H9 (cell line): ENCODE results near the gene TBC1D5. TPM values are rescaled to one million over a fixed set of nuclear protein-coding genes. Genes with fewer than 3 reads are reported as not detected.

Experiments
- DNase-seq: peaks from one replicate; pipeline ENCODE4 v3.0.0-alpha.2; 2017
- H2AFZ ChIP-seq: one replicate; pipeline ENCODE4 v1.6.1; 2013; ENCODE audit warnings: mild to moderate bottlenecking, low read length, control low read depth, moderate library complexity
- H2AK5ac ChIP-seq: 2 replicates; pipeline ENCODE4 v1.6.1; 2013; ENCODE audit warnings: low read length, control low read depth, mixed read lengths; ENCODE audit not compliant: insufficient read length
- H2BK120ac ChIP-seq: one replicate; pipeline ENCODE4 v1.6.1; 2013; ENCODE audit warnings: low read depth, mild to moderate bottlenecking, low read length, control low read depth, inconsistent platforms; ENCODE audit not compliant: poor library complexity, severe bottlenecking
- H2BK12ac ChIP-seq: 2 replicates; pipeline ENCODE4 v1.6.1; 2013; ENCODE audit warnings: low read length, control low read depth, mixed read lengths, low read depth; ENCODE audit not compliant: insufficient read length
- H2BK15ac ChIP-seq: 2 replicates; pipeline ENCODE4 v1.6.1; 2013; ENCODE audit warnings: low read depth, low read length, control low read depth
- H2BK20ac ChIP-seq: one replicate; pipeline ENCODE4 v1.6.1; 2013; ENCODE audit warnings: low read depth, mild to moderate bottlenecking, low read length, control low read depth, inconsistent platforms; ENCODE audit not compliant: poor library complexity, severe bottlenecking
- H2BK5ac ChIP-seq: 2 replicates; pipeline ENCODE4 v1.6.1; 2013; ENCODE audit warnings: low read length, control low read depth, mixed read lengths; ENCODE audit not compliant: insufficient read length
- H3K14ac ChIP-seq: 2 replicates; pipeline ENCODE4 v1.6.1; 2013; ENCODE audit warnings: low read length, control low read depth; ENCODE audit not compliant: insufficient read depth
- H3K18ac ChIP-seq: 2 replicates; pipeline ENCODE4 v1.6.1; 2013; ENCODE audit warnings: low read depth, mild to moderate bottlenecking, mixed read lengths, low read length, control low read depth; ENCODE audit not compliant: insufficient read length
- H3K23ac ChIP-seq: 2 replicates; pipeline ENCODE4 v1.6.1; 2013; ENCODE audit warnings: low read length, control low read depth, mixed read lengths, low read depth; ENCODE audit not compliant: insufficient read length
- H3K23me2 ChIP-seq: 2 replicates; pipeline ENCODE4 v1.6.1; 2013; ENCODE audit warnings: low read depth, mild to moderate bottlenecking, mixed read lengths, low read length, control low read depth; ENCODE audit not compliant: insufficient read length, poor library complexity, severe bottlenecking
- H3K27ac ChIP-seq: 2 replicates; pipeline ENCODE4 v1.5.1; 2013; ENCODE audit warnings: low read length, control low read depth, mixed read lengths, low read depth; ENCODE audit not compliant: insufficient read length
- H3K27me3 ChIP-seq: 2 replicates; pipeline ENCODE4 v1.6.1; 2013; ENCODE audit warnings: low read length, control low read depth, inconsistent platforms; ENCODE audit not compliant: insufficient read depth
- H3K4ac ChIP-seq: 2 replicates; pipeline ENCODE4 v1.6.1; 2013; ENCODE audit warnings: low read depth, mild to moderate bottlenecking, control low read depth, inconsistent platforms, low read length, moderate library complexity
- H3K4me1 ChIP-seq: 2 replicates; pipeline ENCODE4 v1.6.1; 2013; ENCODE audit warnings: low read length, control low read depth, inconsistent platforms; ENCODE audit not compliant: insufficient read depth
- H3K4me2 ChIP-seq: 2 replicates; pipeline ENCODE4 v1.6.1; 2013; ENCODE audit warnings: low read length, control low read depth, mixed read lengths; ENCODE audit not compliant: insufficient read length, insufficient read depth
- H3K56ac ChIP-seq: 2 replicates; pipeline ENCODE4 v1.6.1; 2013; ENCODE audit warnings: low read depth, mild to moderate bottlenecking, mixed read lengths, low read length, control low read depth; ENCODE audit not compliant: insufficient read length
- H3K79me1 ChIP-seq: 2 replicates; pipeline ENCODE4 v1.6.1; 2013; ENCODE audit warnings: low read depth, mild to moderate bottlenecking, moderate library complexity, low read length, control low read depth, inconsistent platforms; ENCODE audit not compliant: insufficient read depth, poor library complexity, severe bottlenecking
- H3K79me2 ChIP-seq: 2 replicates; pipeline ENCODE4 v1.6.1; 2013; ENCODE audit warnings: low read length, control low read depth, inconsistent platforms; ENCODE audit not compliant: insufficient read depth
- H3K9ac ChIP-seq: 2 replicates; pipeline ENCODE4 v1.6.1; 2013; ENCODE audit warnings: low read length, control low read depth, mixed read lengths; ENCODE audit not compliant: insufficient read length; ENCODE audit errors: extremely low read depth
- H3K9me3 ChIP-seq: one replicate; pipeline ENCODE4 v1.6.1; 2013; ENCODE audit warnings: low read depth, low read length, inconsistent platforms; ENCODE audit not compliant: control insufficient read depth
- H3T11ph ChIP-seq: one replicate; pipeline ENCODE4 v1.6.1; 2013; ENCODE audit warnings: mild to moderate bottlenecking, low read length, control low read depth, inconsistent platforms
- H4K20me1 ChIP-seq: one replicate; pipeline ENCODE4 v1.6.1; 2013; ENCODE audit not compliant: control insufficient read depth, insufficient read length, insufficient read depth
- H4K5ac ChIP-seq: 2 replicates; pipeline ENCODE4 v1.6.1; 2013; ENCODE audit warnings: low read depth, mild to moderate bottlenecking, mixed read lengths, low read length, control low read depth; ENCODE audit not compliant: insufficient read length
- H4K8ac ChIP-seq: replicated peaks from 2 replicates; pipeline ENCODE4 v1.6.1; 2013; ENCODE audit warnings: low read length, control low read depth, mixed read lengths, low read depth; ENCODE audit not compliant: insufficient read length
- H4K91ac ChIP-seq: 2 replicates; pipeline ENCODE4 v1.6.1; 2013; ENCODE audit warnings: low read depth, mild to moderate bottlenecking, moderate library complexity, mixed read lengths, low read length, control low read depth; ENCODE audit not compliant: insufficient read length
- H3K27ac Mint-ChIP-seq, 3 experiments: 2 replicates in 2 of 3; 3 replicates in 1 of 3; pipeline ENCODE4 v1.8.0; 2020 to 2021; ENCODE audit warnings: mixed read lengths in 3 of 3, mild to moderate bottlenecking in 1 of 3, moderate library complexity in 1 of 3
- H3K27me3 Mint-ChIP-seq: 2 replicates; pipeline ENCODE4 v1.8.0; 2021; ENCODE audit warnings: low read depth, mild to moderate bottlenecking, moderate library complexity, mixed read lengths
- H3K36me3 Mint-ChIP-seq, 3 experiments: 2 replicates in 2 of 3; 3 replicates in 1 of 3; pipeline ENCODE4 v1.8.0; 2020 to 2021; ENCODE audit warnings: low read depth in 3 of 3, mixed read lengths in 3 of 3; ENCODE audit not compliant: insufficient read depth in 1 of 3
- H3K4me1 Mint-ChIP-seq, 2 experiments: 2 replicates each; pipeline ENCODE4 v1.8.0; 2020; ENCODE audit warnings: mixed read lengths in 2 of 2
- H3K4me3 Mint-ChIP-seq, 2 experiments: 2 replicates in 1 of 2; 3 replicates in 1 of 2; pipeline ENCODE4 v1.8.0; 2020 to 2021; ENCODE audit warnings: mild to moderate bottlenecking in 2 of 2, mixed read lengths in 2 of 2, moderate library complexity in 1 of 2
- H3K9me3 Mint-ChIP-seq, 2 experiments: 2 replicates in 1 of 2; 3 replicates in 1 of 2; pipeline ENCODE4 v1.8.0; 2020; ENCODE audit warnings: mild to moderate bottlenecking in 2 of 2, mixed read lengths in 2 of 2, moderate library complexity in 1 of 2
- WGBS: extraction: QIAGEN DNeasy Blood & Tissue Kit; methylation state at CpG from one replicate; pipeline ENCODE4 v1.1.7; 2013; ENCODE audit warnings: missing lambda C conversion rate, low lambda C conversion rate, mixed read lengths; ENCODE audit not compliant: insufficient read length; ENCODE audit errors: extremely low coverage; 5-methylcytosine and 5-hydroxymethylcytosine counted together
- total RNA-seq: library from RNA; stranded (reverse); gene quantifications from 2 replicates; pipeline ENCODE4 v1.2.1, GENCODE V29; 2021
- TF ChIP-seq, protein P1 (sequence below): fragments of 200-600 bp; sonication (generic); conservative IDR thresholded peaks from 3 replicates; pipeline ENCODE4 v1.8.0; 2021; ENCODE audit warnings: antibody characterized with exemption, mild to moderate bottlenecking

TBC1D5 gene
- total RNA-seq, 1 experiment from 2014 or later = 25.0 TPM

DNA sequence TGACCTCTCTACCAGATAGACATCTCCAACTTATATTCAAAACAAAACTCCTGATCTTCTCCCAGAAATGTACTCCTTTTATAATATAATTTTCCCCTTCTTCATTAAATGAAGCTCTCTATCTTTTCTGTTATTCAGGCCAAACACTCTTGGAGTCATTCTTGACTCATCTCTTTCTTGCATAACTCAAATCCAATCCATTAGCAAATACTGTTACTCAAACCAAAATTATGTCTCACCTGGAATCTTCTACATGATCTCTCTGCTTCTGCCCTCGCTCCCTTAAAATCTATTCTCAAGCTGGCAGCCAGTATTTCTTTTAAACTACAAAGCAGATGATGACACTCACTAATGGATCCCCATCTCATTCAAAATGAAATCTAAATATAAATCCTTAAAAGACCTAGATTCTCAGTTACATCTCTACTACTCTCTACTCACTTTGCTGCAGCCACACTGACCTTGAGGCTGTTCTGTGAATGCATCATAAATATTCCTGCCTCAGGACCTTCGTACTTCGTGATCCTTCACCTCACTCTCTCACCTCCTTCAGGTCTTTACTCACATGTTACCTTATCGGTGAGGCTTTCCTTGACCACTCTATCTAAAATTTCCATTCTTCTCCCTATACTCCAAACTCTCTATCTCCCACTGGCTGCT lies 160.9 kb downstream of the TBC1D5 start:
- Histone ChIP-seq H2BK20ac (no peak overlapping the region), H4K8ac (no peak overlapping the region), H3K27ac (no peak overlapping the region), H3K9me3 (no peaks in the 10 kb centered on the region), H3K14ac (no peak overlapping the region), H3K4me2 (no peak overlapping the region), H3K79me2 (no peaks in the 10 kb centered on the region), H2AK5ac (no peak overlapping the region), H3K9ac (no peak overlapping the region), H2BK120ac (no peak overlapping the region), H3K4ac (no peak overlapping the region), H3K4me1 (no peaks in the 10 kb centered on the region), H3K56ac (no peak overlapping the region), H3K18ac (no peak overlapping the region), H3K79me1 (no peaks in the 10 kb centered on the region), H2BK5ac (no peak overlapping the region), H2AFZ (no peak overlapping the region), H3K27me3 (no peaks in the 10 kb centered on the region), H3K23ac (no peak overlapping the region), H4K5ac (no peak overlapping the region), H2BK15ac (no peak overlapping the region), H3T11ph (no peak overlapping the region), H2BK12ac (no peak overlapping the region), H3K23me2 (no peaks in the 10 kb centered on the region), H4K20me1 (no peaks in the 10 kb centered on the region), H4K91ac (no peak overlapping the region)
- H3K27ac Mint-ChIP-seq = no peak overlapping the region
- TF ChIP-seq, protein P1, sequence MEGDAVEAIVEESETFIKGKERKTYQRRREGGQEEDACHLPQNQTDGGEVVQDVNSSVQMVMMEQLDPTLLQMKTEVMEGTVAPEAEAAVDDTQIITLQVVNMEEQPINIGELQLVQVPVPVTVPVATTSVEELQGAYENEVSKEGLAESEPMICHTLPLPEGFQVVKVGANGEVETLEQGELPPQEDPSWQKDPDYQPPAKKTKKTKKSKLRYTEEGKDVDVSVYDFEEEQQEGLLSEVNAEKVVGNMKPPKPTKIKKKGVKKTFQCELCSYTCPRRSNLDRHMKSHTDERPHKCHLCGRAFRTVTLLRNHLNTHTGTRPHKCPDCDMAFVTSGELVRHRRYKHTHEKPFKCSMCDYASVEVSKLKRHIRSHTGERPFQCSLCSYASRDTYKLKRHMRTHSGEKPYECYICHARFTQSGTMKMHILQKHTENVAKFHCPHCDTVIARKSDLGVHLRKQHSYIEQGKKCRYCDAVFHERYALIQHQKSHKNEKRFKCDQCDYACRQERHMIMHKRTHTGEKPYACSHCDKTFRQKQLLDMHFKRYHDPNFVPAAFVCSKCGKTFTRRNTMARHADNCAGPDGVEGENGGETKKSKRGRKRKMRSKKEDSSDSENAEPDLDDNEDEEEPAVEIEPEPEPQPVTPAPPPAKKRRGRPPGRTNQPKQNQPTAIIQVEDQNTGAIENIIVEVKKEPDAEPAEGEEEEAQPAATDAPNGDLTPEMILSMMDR = no peak
- DNase-seq = no peak
- no CpG with 5 or more reads among the region's 4 CpGs for WGBS
- H3K9me3 Mint-ChIP-seq = no peaks in the 10 kb centered on the region
- H3K4me3 Mint-ChIP-seq = no peak overlapping the region
- peaks cover 14 to 15% of the 10 kb centered on the region in 2 experiments for H3K4me1 Mint-ChIP-seq
- no peaks in the 10 kb centered on the region for H3K36me3 Mint-ChIP-seq
- no peaks in the 10 kb centered on the region for H3K27me3 Mint-ChIP-seq
